NB4 (cell line): ENCODE measurements around the gene SLC25A21.

Experiments used
- MYC ChIP-seq: IDR thresholded peaks from 2 replicates; pipeline ENCODE4 v1.6.1; 2011; ENCODE audit warnings: low read depth, low read length
- POLR2A ChIP-seq: IDR thresholded peaks from 2 replicates; pipeline ENCODE4 v1.6.1; 2011; ENCODE audit warnings: mild to moderate bottlenecking; ENCODE audit not compliant: insufficient read length; ENCODE audit errors: extremely low read depth
- TF ChIP-seq, protein P1 (sequence below): IDR thresholded peaks from one replicate; pipeline ENCODE4 v1.5.1; 2012; ENCODE audit warnings: low read depth, low read length
- TF ChIP-seq, protein P2 (sequence below): IDR thresholded peaks from 2 replicates; pipeline ENCODE4 v1.6.1; 2011; ENCODE audit warnings: low read depth, low read length

DNA sequence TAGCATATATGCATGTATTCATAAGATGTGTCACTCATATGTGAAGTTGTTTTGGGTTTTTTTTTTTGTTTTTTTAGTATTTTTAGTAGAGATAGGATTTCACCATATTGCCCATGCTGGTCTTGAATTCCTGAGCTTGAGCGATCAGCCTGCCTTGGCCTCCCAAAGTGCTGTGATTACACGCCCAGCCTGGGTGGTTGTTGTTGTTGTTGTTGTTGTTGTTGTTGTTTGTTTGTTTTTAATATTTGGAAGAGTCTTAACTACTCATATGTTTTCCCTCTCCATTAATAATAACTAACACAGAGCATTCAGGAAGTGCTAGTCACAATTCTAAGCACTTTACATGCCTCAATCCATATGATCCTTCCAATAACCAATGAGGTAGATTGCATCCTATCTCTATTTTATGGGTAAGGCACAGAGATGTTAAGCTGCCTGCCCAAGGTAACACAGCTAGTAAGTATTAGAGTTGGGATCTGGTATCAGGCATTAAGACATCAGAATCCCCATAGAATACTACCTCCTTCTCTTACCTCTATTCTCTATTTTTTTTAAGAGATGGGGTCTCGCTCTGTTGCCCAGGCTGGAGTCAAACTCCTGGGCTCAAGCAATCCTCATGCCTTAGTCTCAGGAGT lies 27.6 kb downstream of the SLC25A21 start:
- TF ChIP-seq, protein P1, sequence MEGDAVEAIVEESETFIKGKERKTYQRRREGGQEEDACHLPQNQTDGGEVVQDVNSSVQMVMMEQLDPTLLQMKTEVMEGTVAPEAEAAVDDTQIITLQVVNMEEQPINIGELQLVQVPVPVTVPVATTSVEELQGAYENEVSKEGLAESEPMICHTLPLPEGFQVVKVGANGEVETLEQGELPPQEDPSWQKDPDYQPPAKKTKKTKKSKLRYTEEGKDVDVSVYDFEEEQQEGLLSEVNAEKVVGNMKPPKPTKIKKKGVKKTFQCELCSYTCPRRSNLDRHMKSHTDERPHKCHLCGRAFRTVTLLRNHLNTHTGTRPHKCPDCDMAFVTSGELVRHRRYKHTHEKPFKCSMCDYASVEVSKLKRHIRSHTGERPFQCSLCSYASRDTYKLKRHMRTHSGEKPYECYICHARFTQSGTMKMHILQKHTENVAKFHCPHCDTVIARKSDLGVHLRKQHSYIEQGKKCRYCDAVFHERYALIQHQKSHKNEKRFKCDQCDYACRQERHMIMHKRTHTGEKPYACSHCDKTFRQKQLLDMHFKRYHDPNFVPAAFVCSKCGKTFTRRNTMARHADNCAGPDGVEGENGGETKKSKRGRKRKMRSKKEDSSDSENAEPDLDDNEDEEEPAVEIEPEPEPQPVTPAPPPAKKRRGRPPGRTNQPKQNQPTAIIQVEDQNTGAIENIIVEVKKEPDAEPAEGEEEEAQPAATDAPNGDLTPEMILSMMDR, result no peak
- TF ChIP-seq POLR2A, result no peak
- TF ChIP-seq, protein P2, sequence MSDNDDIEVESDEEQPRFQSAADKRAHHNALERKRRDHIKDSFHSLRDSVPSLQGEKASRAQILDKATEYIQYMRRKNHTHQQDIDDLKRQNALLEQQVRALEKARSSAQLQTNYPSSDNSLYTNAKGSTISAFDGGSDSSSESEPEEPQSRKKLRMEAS, result no peak
- no peak for TF ChIP-seq MYC
